SKM-1 treated with dmso at 0.1 percent for 144 hours (cell line): Measurements from ENCODE around the gene DNAJC28.
"Not testable (repeated sequence)": the region's sequence is repeated elsewhere in the genome, so short reads cannot be mapped to it uniquely, and the experiment has no call there.

Source experiments
- DNase-seq: peaks from one replicate; lab custom pipeline; 2025; ENCODE audit not compliant: unreplicated experiment; lab: John Stamatoyannopoulos, UW

The DNAJC28 gene

GRCh38 chr21:33491373-33492102 lies at the start of gene DNAJC28:
DNAJC28 (minus strand) TSS chr21:33491716; CDS start chr21:33489393, 2,323 bp downstream.
- peak; percentile 87 for DNase-seq

- DNase-seq, result peak; percentile 7
Observed at GRCh38 chr21:33541105-33541711, 49.7 kb upstream of the DNAJC28 start.

- DNase-seq, result no peak
Observed at GRCh38 chr21:33540711-33541104, 49.2 kb upstream of the DNAJC28 start.

DNA sequence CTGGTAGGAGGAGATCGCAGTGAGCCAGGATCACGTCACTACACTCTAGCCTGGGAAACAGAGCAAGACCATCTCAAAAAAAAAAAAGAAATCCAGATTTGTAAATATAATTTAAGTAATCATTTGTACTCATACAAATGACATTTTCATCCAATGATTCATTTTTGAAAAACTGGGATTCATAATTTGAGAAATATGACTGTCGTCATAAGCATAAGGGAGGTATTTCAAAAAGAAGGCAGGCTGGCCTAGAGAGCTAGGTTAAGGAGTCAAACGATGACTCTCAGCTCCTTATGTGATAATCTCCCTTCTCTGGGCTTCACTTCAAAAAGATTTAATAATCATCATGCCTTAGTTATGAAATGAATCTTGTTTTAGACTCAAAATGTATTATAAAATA lies 48.1 kb upstream of the DNAJC28 start:
- no peak for DNase-seq

DNA sequence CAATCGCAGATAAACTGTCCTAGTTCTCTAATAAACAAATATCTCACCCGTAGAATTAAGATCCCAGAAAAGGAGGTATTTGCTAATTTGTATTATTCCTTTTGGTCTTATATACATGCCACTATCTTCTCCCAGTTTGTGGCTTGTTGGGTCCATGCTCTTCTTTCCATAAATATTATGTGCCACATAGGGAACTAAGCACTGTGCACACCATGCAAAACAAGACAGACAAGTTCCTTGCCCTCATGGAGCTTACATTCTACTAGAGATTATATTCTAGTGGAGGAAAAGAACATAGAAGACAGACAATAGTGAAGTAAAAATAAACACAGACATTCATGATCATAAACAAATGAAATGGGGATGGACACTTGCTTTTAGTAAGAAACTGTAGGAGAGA lies 45.7 kb upstream of the DNAJC28 start:
- no peak for DNase-seq

DNA sequence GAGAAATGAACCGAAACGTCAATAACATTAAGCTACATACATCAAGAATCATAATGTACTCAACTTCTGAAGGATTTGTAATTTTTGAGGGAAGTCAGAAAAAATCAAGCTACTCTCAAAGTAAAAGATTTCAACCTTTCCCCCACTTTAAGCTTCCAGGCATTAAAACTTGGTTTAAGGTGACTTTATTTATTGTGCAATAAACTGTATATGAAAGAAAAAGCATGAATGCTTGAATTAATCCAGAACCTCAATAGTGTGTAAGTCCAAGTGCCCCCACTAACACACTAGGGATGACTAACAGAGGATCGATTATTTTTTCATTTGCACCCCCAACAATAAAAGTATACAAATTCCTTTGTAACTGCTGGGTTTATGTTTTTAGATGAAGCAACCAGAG lies 39.5 kb upstream of the DNAJC28 start:
- DNase-seq, result no peak

GRCh38 chr21:33522953-33523349 lies 31.4 kb upstream of the DNAJC28 start:
- DNase-seq, result no peak

DNA sequence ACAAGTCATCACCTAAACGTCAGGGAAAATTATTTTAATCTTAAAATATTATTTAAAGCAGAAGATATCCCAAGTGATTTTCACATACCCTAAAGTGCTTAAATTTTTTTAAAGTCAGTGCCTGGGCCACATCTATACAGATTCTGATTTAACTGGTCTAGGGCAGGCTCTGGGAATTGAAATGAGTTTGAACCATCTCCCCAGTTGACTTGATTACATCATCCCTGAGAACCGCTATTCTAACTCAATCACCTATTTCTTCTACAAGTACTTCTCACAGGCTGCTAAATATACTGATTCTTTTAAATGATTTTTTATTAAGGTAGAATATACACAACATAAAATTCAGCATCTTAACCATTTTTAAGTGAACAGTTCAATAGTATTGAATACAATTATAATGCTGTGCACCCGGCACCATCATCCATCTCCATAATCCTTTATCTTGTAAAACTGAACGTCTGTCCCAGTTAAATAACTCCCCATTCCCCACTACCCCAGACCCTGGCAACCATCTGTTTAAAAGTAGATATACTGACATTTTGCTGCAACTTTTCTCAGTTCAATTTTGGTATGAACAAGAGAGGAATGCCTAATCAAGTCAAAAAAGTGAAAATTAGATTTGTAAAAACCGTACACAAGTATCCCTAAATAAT lies 30.9 kb upstream of the DNAJC28 start:
- DNase-seq, result no peak

DNA sequence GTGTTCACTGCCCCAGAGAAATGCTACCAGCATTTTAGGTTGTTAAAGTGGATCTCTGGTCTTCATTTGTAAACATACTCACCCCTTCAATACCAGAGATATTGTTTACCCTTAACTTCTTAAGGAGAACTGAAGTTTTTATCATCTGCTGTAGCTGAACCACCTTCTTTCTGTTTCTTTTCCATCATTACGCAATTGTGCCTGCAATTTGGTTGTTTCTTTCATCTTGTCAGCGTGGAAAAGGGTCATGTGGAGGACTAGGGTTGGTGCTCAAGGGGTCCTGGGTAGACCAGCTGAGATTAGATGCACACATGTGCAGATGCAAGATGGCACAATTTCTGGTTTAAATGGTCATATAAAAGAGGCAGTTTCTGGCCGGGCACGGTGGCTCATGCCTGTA lies 27.4 kb upstream of the DNAJC28 start:
- no peak for DNase-seq

GRCh38 chr21:33514229-33514628 lies 22.7 kb upstream of the DNAJC28 start:
- DNase-seq, result no peak

GRCh38 chr21:33512481-33512880 lies 21.0 kb upstream of the DNAJC28 start:
- DNase-seq, result no peak

- no peak for DNase-seq
Observed at GRCh38 chr21:33511639-33512038, 20.1 kb upstream of the DNAJC28 start.

GRCh38 chr21:33510826-33511225 lies 19.3 kb upstream of the DNAJC28 start:
- no peak for DNase-seq

GRCh38 chr21:33507003-33507402 lies 15.5 kb upstream of the DNAJC28 start:
- not testable (repeated sequence) for DNase-seq

DNA sequence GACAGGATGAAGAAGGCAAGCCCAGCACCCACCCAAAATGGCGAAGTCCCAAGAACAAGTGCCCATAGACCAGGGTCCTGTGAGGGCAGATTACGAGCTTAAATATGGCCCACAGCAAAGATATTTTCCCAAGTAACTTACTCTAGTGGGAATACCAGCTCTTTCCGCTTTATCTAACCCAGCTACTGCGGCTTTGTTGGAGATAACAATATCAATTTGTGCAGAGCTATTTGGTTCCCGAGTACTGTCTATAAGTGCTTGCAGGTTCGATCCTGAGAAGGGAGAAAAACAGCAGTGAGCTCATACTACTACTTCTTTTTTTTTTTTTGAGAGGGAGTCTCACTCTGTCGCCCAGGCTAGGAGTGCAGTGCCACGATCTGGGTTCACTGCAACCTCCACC lies 14.3 kb upstream of the DNAJC28 start:
- no peak for DNase-seq

DNA sequence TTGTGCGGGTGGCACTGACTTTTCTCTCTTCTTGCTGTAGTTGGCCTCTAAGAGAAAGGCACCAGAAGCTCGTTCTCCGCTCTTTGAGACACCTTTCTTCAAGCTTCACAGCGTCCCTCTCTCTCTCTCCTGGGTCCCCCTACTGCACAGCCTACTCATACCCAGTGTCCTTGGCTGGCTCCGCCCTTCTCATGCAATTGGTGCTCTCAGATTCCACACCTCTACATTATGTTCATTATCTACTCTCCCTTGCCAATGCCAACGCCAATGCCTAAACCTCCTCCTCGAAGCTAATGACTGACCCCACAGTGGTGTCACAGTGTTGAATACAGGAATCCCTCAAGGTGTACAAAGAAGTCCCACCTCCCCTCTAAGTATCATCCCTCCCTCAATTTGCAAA lies 4.8 kb upstream of the DNAJC28 start:
- DNase-seq, result no peak

DNA sequence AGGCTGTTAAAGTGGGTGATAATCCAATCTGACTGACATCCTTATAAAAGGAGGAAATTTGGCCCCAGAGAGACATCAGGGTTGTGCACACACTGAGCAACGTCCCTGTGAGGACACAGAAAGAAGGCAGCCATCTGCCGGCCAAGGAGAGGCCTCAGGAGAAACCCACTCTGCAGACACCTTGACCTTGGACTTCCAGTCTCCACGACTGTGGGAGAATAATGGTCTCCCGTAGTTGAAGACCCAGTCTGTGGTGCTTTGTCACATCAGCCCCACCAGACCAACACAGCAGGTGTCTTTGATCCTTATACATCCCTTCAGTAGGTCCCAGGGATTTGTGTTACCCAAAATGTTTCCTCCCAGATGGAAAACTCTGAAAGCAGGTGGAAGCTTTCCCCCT lies 4.2 kb upstream of the DNAJC28 start:
- no peak for DNase-seq

GRCh38 chr21:33493756-33494155 lies 2.2 kb upstream of the DNAJC28 start:
- no peak for DNase-seq

DNA sequence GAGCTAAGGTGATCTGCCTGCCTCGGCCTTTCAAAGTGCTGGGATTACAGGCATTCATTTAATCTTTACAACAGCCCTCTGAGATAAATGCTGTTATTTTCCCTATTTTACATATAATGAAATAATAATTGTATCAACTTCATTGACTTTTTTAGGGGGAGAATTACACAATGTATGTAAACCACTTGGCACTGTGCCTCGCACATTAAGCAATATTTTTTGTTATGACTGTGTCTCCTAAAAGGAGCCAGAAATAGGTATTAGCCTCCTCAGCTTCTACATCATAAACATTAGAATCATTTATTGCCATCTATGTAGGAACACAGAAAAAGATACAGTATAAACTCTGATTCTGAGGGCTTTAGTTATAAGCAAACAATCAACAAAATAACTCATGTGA lies 1.1 kb upstream of the DNAJC28 start:
- DNase-seq, result peak; percentile 23

DNA sequence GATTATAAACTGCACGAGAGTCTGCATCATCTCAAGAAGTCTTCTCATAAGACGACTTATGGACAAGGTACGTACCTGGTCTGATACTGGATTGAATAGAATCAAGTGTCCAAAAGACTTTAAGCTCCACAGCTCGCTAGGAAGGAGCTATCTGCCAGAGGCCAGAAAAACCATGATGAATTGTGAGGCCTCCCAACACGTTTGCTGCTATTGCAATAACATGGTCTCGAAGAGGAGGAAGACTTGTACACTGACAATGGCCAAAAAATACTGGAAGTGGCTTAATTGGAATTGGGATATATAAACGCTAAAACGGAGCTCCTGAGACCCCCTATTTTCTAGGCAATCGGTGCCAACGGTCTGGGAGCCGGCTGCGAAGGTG lies 534 bp downstream of the DNAJC28 start:
- DNase-seq, result no peak

DNA sequence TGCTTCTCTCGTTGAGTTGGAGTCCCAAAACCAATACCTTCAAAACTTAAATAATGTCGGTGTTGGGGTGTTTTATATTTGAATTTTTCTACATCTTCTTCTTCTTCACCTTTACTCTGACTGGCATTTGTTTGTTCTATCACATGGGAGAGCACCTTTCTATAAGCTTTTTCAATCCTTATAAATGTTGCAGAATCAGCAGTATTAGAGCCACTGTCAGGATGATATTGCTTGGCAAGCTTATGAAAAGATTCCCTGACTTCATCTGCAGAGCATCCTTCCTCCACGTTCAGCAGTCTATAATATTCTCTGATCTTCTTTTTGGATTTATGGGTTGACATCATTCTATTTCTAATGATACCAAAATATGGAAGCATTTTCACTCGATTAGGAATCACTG lies 2.6 kb downstream of the DNAJC28 start:
- DNase-seq, result no peak

- DNase-seq, result no peak
Observed at GRCh38 chr21:33487996-33488395, 3.5 kb downstream of the DNAJC28 start.
